A549 (cell line): ENCODE measurements around the gene VPS54. TPM values are rescaled to one million over a fixed set of nuclear protein-coding genes. Genes with fewer than 3 reads are reported as not detected.
A peak's percentile ranks its signal among the peaks of the same experiment; 100 is the strongest.

Source experiments
- ATAC-seq, 2 experiments: fragments of 200-7000 bp in 1 of 2; fragments of >200 bp in 1 of 2; cut with Nextera tagmentation in 1 of 2; cut with Tn5 transposase in 1 of 2; 3 replicates each; pipeline versions ENCODE4 v1.8.0 to v1.9.1; 2018 to 2020; ENCODE audit warnings: mild to moderate bottlenecking in 1 of 2, moderate library complexity in 1 of 2
- CTCF ChIA-PET: fragments of 300-600 bp; sonication (Branson Sonifier 250); formaldehyde crosslinking; extraction: SDS; loops from one replicate; lab custom pipeline; 2021; ENCODE audit warnings: antibody characterized with exemption, inconsistent platforms; lab: Yijun Ruan, JAX
- POLR2A ChIA-PET: fragments of 350-600 bp; formaldehyde crosslinking; extraction: SDS; loops from one replicate; lab custom pipeline; 2021; ENCODE audit warnings: antibody characterized with exemption, inconsistent platforms; lab: Yijun Ruan, JAX
- DNase-seq, 2 experiments: peaks; one replicate each; pipeline versions ENCODE4 v3.0.0 to v3.0.0-alpha.2; 2011 to 2016; ENCODE audit warnings: low read depth in 1 of 2, low spot score in 1 of 2
- FAIRE-seq: peaks from 2 replicates; lab custom pipeline; 2011; peaks lifted over from hg19 to GRCh38; lab: Jason Lieb, UNC
- H3K27ac ChIP-seq, 2 experiments: fragments of >200 bp; sonication (Bioruptor Twin); formaldehyde crosslinking; 3 replicates each; pipeline ENCODE4 v1.5.1; 2016 to 2017
- H3K4me1 ChIP-seq: fragments of >200 bp; sonication (Bioruptor Twin); formaldehyde crosslinking; 3 replicates; pipeline ENCODE4 v1.6.1; 2016
- H3K4me2 ChIP-seq: fragments of >200 bp; sonication (Bioruptor Twin); formaldehyde crosslinking; 3 replicates; pipeline ENCODE4 v1.6.1; 2016
- H3K4me3 ChIP-seq: fragments of >200 bp; sonication (Bioruptor Twin); formaldehyde crosslinking; 3 replicates; pipeline ENCODE4 v1.5.1; 2016
- H3K9me3 ChIP-seq: fragments of >200 bp; sonication (Bioruptor Twin); formaldehyde crosslinking; 3 replicates; pipeline ENCODE4 v1.6.1; 2016
- BHLHE40 ChIP-seq: IDR thresholded peaks from 2 replicates; pipeline ENCODE4 v1.6.1; 2012; ENCODE audit warnings: low read depth, low read length, inconsistent platforms
- CBX2 ChIP-seq: fragments of 200-600 bp; sonication (generic); IDR thresholded peaks from 2 replicates; pipeline ENCODE4 v1.6.1; 2016; ENCODE audit warnings: low read depth, mild to moderate bottlenecking, borderline replicate concordance
- CEBPB ChIP-seq, 2 experiments: fragments of >200 bp in 1 of 2; sonication (Bioruptor Twin) in 1 of 2; formaldehyde crosslinking in 1 of 2; IDR thresholded peaks; 2 replicates each; pipeline ENCODE4 v1.6.1; 2012 to 2016
- E2F6 ChIP-seq: IDR thresholded peaks from 2 replicates; pipeline ENCODE4 v1.6.1; 2012; ENCODE audit warnings: low read depth, borderline replicate concordance
- EHMT2 ChIP-seq: fragments of 200-600 bp; sonication (generic); IDR thresholded peaks from 2 replicates; pipeline ENCODE4 v1.6.1; 2016; ENCODE audit warnings: antibody characterized with exemption, low read depth, mild to moderate bottlenecking, moderate library complexity
- EP300 ChIP-seq, 2 experiments: fragments of >200 bp; sonication (Bioruptor Twin); formaldehyde crosslinking; IDR thresholded peaks; 2 replicates in 1 of 2; 3 replicates in 1 of 2; pipeline ENCODE4 v1.6.1; 2016 to 2017
- ESRRA ChIP-seq: fragments of 150-350 bp; IDR thresholded peaks from 2 replicates; pipeline ENCODE4 v1.6.1; 2014; ENCODE audit warnings: mild to moderate bottlenecking, low read length, borderline replicate concordance
- HEYL ChIP-seq: fragments of 250-450 bp; sonication (Bioruptor Pico); IDR thresholded peaks from 2 replicates; pipeline ENCODE4 v1.8.0; 2021; ENCODE audit warnings: mild to moderate bottlenecking, moderate library complexity
- KDM1A ChIP-seq: fragments of 200-600 bp; sonication (generic); IDR thresholded peaks from 2 replicates; pipeline ENCODE4 v1.6.1; 2016; ENCODE audit warnings: low read depth, mild to moderate bottlenecking
- MAZ ChIP-seq: fragments of 150-350 bp; IDR thresholded peaks from 2 replicates; pipeline ENCODE4 v1.6.1; 2014; ENCODE audit warnings: antibody characterized with exemption, low read depth, low read length, borderline replicate concordance
- MYC ChIP-seq: IDR thresholded peaks from 2 replicates; pipeline ENCODE4 v1.6.1; 2012; ENCODE audit warnings: mild to moderate bottlenecking, inconsistent platforms, low read length, improper control_type of control experiment, borderline replicate concordance
- NFE2L2 ChIP-seq: fragments of 150-350 bp; conservative IDR thresholded peaks from 2 replicates; pipeline ENCODE4 v1.6.1; 2014; ENCODE audit warnings: low read length
- POLR2A ChIP-seq: IDR thresholded peaks from 2 replicates; pipeline ENCODE4 v1.6.1; 2012; ENCODE audit warnings: mild to moderate bottlenecking, low read length
- RCOR1 ChIP-seq: fragments of 150-350 bp; IDR thresholded peaks from 2 replicates; pipeline ENCODE4 v1.6.1; 2014; ENCODE audit warnings: antibody characterized with exemption, low read length, low read depth
- TFCP2L1 ChIP-seq: fragments of 250-450 bp; sonication (Bioruptor Pico); IDR thresholded peaks from 2 replicates; pipeline ENCODE4 v1.5.0; 2021; ENCODE audit warnings: mild to moderate bottlenecking
- TP53 ChIP-seq: fragments of 250-450 bp; sonication (Bioruptor Pico); IDR thresholded peaks from 2 replicates; pipeline ENCODE4 v1.5.0; 2021; ENCODE audit warnings: mild to moderate bottlenecking, moderate library complexity
- ZNF302 ChIP-seq: fragments of 250-450 bp; sonication (Bioruptor Pico); IDR thresholded peaks from 2 replicates; pipeline ENCODE4 v1.9.0; 2021; ENCODE audit warnings: inconsistent platforms, mild to moderate bottlenecking, moderate library complexity
- ZSCAN20 ChIP-seq: fragments of 250-450 bp; sonication (Bioruptor Pico); IDR thresholded peaks from 2 replicates; pipeline ENCODE4 v1.8.0; 2022; ENCODE audit warnings: mild to moderate bottlenecking, moderate library complexity
- WGBS: methylation state at CpG from one replicate; pipeline ENCODE4 v1.1.6; 2017; ENCODE audit errors: missing lambda C conversion rate; 5-methylcytosine and 5-hydroxymethylcytosine counted together
- polyA plus RNA-seq, 4 experiments: library from polyadenylated mRNA; depleted of rRNA in 3 of 4; stranded (reverse); fragments of >200 nt; fragmentation: RNase III in 1 of 4; extraction: RNeasy Plus Mini Kit Qiagen cat#74134 plus additional on column Dnase treatment in 1 of 4; gene quantifications; 2 replicates in 3 of 4; 3 replicates in 1 of 4; pipeline ENCODE4 v1.2.3, GENCODE V29; 2011 to 2017
- TF ChIP-seq, protein P1 (sequence below): fragments of 250-450 bp; sonication (Bioruptor Pico); IDR thresholded peaks from 2 replicates; pipeline ENCODE4 v1.5.0; 2021; ENCODE audit warnings: mild to moderate bottlenecking, moderate library complexity, borderline replicate concordance
- TF ChIP-seq, protein P2 (sequence below): fragments of 200-600 bp; sonication (generic); IDR thresholded peaks from 2 replicates; pipeline ENCODE4 v1.6.1; 2016; ENCODE audit warnings: antibody characterized with exemption, mild to moderate bottlenecking, moderate library complexity
- TF ChIP-seq, protein P3 (sequence below): IDR thresholded peaks from 2 replicates; pipeline ENCODE4 v1.6.1; 2012
- TF ChIP-seq, protein P4 (sequence below): fragments of 450-650 bp; IDR thresholded peaks from 2 replicates; pipeline ENCODE4 v1.6.1; 2014; ENCODE audit warnings: antibody characterized with exemption

Gene VPS54
- polyA plus RNA-seq, 2 of the 4 experiments (the other 2 are of a cell fraction) = 15.0 to 32.5 TPM

- 77% methylated on average over 4 of the region's 4 CpGs for WGBS
- Histone ChIP-seq H3K4me3 (no peak overlapping the region), H3K27ac (peak overlapping the region; percentile 71 to 88), H3K9me3 (peaks cover 24% of the 10 kb centered on the region), H3K4me2 (peak overlapping the region; percentile 67), H3K4me1 (peaks cover 41% of the 10 kb centered on the region)
- TF ChIP-seq MYC (no peak), EHMT2 (no peak), NFE2L2 (no peak), CBX2 (no peak), ZNF302 (CRISPR knock-in tag) (no peak), TFCP2L1 (no peak), CEBPB (IDR thresholded peaks at IDR 0.05) (no peak), MAZ (no peak), TP53 (CRISPR knock-in tag) (no peak)
- TF ChIP-seq, protein P1, sequence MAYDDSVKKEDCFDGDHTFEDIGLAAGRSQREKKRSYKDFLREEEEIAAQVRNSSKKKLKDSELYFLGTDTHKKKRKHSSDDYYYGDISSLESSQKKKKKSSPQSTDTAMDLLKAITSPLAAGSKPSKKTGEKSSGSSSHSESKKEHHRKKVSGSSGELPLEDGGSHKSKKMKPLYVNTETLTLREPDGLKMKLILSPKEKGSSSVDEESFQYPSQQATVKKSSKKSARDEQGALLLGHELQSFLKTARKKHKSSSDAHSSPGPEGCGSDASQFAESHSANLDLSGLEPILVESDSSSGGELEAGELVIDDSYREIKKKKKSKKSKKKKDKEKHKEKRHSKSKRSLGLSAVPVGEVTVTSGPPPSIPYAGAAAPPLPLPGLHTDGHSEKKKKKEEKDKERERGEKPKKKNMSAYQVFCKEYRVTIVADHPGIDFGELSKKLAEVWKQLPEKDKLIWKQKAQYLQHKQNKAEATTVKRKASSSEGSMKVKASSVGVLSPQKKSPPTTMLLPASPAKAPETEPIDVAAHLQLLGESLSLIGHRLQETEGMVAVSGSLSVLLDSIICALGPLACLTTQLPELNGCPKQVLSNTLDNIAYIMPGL (CRISPR knock-in tag) = no peak
- TF ChIP-seq, protein P2, sequence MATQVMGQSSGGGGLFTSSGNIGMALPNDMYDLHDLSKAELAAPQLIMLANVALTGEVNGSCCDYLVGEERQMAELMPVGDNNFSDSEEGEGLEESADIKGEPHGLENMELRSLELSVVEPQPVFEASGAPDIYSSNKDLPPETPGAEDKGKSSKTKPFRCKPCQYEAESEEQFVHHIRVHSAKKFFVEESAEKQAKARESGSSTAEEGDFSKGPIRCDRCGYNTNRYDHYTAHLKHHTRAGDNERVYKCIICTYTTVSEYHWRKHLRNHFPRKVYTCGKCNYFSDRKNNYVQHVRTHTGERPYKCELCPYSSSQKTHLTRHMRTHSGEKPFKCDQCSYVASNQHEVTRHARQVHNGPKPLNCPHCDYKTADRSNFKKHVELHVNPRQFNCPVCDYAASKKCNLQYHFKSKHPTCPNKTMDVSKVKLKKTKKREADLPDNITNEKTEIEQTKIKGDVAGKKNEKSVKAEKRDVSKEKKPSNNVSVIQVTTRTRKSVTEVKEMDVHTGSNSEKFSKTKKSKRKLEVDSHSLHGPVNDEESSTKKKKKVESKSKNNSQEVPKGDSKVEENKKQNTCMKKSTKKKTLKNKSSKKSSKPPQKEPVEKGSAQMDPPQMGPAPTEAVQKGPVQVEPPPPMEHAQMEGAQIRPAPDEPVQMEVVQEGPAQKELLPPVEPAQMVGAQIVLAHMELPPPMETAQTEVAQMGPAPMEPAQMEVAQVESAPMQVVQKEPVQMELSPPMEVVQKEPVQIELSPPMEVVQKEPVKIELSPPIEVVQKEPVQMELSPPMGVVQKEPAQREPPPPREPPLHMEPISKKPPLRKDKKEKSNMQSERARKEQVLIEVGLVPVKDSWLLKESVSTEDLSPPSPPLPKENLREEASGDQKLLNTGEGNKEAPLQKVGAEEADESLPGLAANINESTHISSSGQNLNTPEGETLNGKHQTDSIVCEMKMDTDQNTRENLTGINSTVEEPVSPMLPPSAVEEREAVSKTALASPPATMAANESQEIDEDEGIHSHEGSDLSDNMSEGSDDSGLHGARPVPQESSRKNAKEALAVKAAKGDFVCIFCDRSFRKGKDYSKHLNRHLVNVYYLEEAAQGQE = no peak
- peak; percentile 6 to 36 for DNase-seq
- ChIA-PET POLR2A (interaction anchor here (2.0 kb wide), 1 partner anchor 29 kb away, joined by 6 read pairs; the partner anchor contains the start of gene UGP2), CTCF (interaction anchor here (1.6 to 7.7 kb wide), 5 partner anchors 9 to 179 kb away, joined by 3 to 38 read pairs (median 5); no protein-coding TSS in a partner anchor)
- FAIRE-seq = no peak
- peak; percentile 55 to 68; a peak in 3 of 6 replicates for ATAC-seq
Observed at GRCh38 chr2:63870679-63871078, 148.5 kb downstream of the VPS54 start.

- POLR2A ChIA-PET = interaction anchor here (1.3 kb wide), 1 partner anchor 25 kb away, joined by 6 read pairs; the partner anchor contains the start of gene UGP2
- no peak for ATAC-seq
Observed at GRCh38 chr2:63866009-63866709, 153.1 kb downstream of the VPS54 start.

GRCh38 chr2:63865159-63865799, 153.9 kb downstream of the VPS54 start:
- Histone ChIP-seq H3K4me2 (no peak overlapping the region), H3K27ac (no peak overlapping the region), H3K4me3 (no peak overlapping the region), H3K9me3 (no peaks in the 10 kb centered on the region), H3K4me1 (peaks cover 46% of the 10 kb centered on the region)
- CTCF ChIA-PET = interaction anchor here (0.8 to 3.1 kb wide), 5 partner anchors 9 to 173 kb away, joined by 3 to 19 read pairs (median 3); no protein-coding TSS in a partner anchor
- DNase-seq (no peak), ATAC-seq (no peak), FAIRE-seq (no peak)
- POLR2A ChIA-PET = interaction anchor here (1.3 kb wide), 1 partner anchor 24 kb away, joined by 6 read pairs; the partner anchor contains the start of gene UGP2
- WGBS = 87% methylated on average over 6 of the region's 6 CpGs
- TF ChIP-seq, protein P3, sequence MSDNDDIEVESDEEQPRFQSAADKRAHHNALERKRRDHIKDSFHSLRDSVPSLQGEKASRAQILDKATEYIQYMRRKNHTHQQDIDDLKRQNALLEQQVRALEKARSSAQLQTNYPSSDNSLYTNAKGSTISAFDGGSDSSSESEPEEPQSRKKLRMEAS = no peak
- TF ChIP-seq, protein P1 (CRISPR knock-in tag) = no peak
- TF ChIP-seq POLR2A (no peak), ZSCAN20 (no peak), ESRRA (no peak), RCOR1 (no peak), E2F6 (no peak), TP53 (CRISPR knock-in tag) (no peak), CEBPB (IDR thresholded peaks at IDR 0.05) (no peak)
- TF ChIP-seq, protein P4, sequence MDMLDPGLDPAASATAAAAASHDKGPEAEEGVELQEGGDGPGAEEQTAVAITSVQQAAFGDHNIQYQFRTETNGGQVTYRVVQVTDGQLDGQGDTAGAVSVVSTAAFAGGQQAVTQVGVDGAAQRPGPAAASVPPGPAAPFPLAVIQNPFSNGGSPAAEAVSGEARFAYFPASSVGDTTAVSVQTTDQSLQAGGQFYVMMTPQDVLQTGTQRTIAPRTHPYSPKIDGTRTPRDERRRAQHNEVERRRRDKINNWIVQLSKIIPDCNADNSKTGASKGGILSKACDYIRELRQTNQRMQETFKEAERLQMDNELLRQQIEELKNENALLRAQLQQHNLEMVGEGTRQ = no peak

More at GRCh38 chr2:63866009-63866709, 153.1 kb downstream of the VPS54 start:
- FAIRE-seq (no peak), DNase-seq (no peak)
- H3K4me2 ChIP-seq = no peak overlapping the region
- no peak overlapping the region for H3K27ac ChIP-seq
- H3K4me1 ChIP-seq = peaks cover 50% of the 10 kb centered on the region
- TF ChIP-seq HEYL (CRISPR knock-in tag) = no peak
- TF ChIP-seq ZNF302 (CRISPR knock-in tag) = no peak
- TF ChIP-seq EP300 (IDR thresholded peaks at IDR 0.05) = no peak
- TF ChIP-seq KDM1A = no peak
- TF ChIP-seq MAZ = no peak
- TF ChIP-seq BHLHE40 = no peak
- H3K9me3 ChIP-seq = no peaks in the 10 kb centered on the region
- no peak overlapping the region for H3K4me3 ChIP-seq
- CTCF ChIA-PET = interaction anchor here (0.8 to 3.1 kb wide), 9 partner anchors 8 to 176 kb away, joined by 3 to 19 read pairs (median 3); partner anchors contain the start of gene UGP2
- WGBS = 73% methylated on average over 2 of the region's 2 CpGs
